Fibroblast of villous mesenchyme (primary cell): ENCODE data around the gene DUSP11. TPM values are rescaled to one million over a fixed set of nuclear protein-coding genes. Genes with fewer than 3 reads are reported as not detected.

Experiments used
- DNase-seq: peaks from one replicate; pipeline ENCODE4 v3.0.0-alpha.2; 2010; ENCODE audit warnings: low read depth
- H3K4me3 ChIP-seq: 2 replicates; pipeline ENCODE4 v1.5.1; 2011; ENCODE audit warnings: low read depth, mild to moderate bottlenecking, low read length
- CTCF ChIP-seq: IDR thresholded peaks from 2 replicates; pipeline ENCODE4 v1.5.1; 2012; ENCODE audit warnings: low read depth, mild to moderate bottlenecking, low read length; ENCODE audit not compliant: insufficient read depth
- total RNA-seq: library from RNA; depleted of rRNA; stranded (reverse); fragments of >200 nt; gene quantifications from 2 replicates; pipeline ENCODE4 v1.2.3, GENCODE V29; 2012

DUSP11 gene
- 31.2 and 38.4 TPM in 2 replicates for total RNA-seq

- DNase-seq, result peak; percentile 94
- peak; percentile 96 for TF ChIP-seq CTCF
- H3K4me3 ChIP-seq, result peak within 1 kb of the TSS; percentile 100
Observed at GRCh38 chr2:73779467-73780236, at the start of gene DUSP11. Gene DUSP11 (minus strand): TSS chr2:73780103. CDS start chr2:73779974, 129 bp downstream.

- peak; percentile 97 for DNase-seq
- TF ChIP-seq CTCF, result no peak
- peak within 1 kb of the TSS; percentile 95 for H3K4me3 ChIP-seq
Observed at GRCh38 chr2:73828818-73829570, 49.1 kb upstream of the DUSP11 start, which contains the start of gene STAMBP. Gene STAMBP (plus strand): TSS chr2:73828961. CDS start chr2:73830857, 1,896 bp downstream.

- DNase-seq, result no peak
- H3K4me3 ChIP-seq, result peak overlapping the region; percentile 95
Observed at GRCh38 chr2:73828389-73828817, 48.5 kb upstream of the DUSP11 start.

GRCh38 chr2:73827660-73828388 lies 47.9 kb upstream of the DUSP11 start:
- H3K4me3 ChIP-seq, result peak overlapping the region; percentile 95
- no peak for TF ChIP-seq CTCF

More at GRCh38 chr2:73828389-73828817, 48.5 kb upstream of the DUSP11 start:
- TF ChIP-seq CTCF, result no peak

GRCh38 chr2:73827018-73827417 lies 47.1 kb upstream of the DUSP11 start:
- no peak overlapping the region for H3K4me3 ChIP-seq
- peak; percentile 55 for TF ChIP-seq CTCF
- DNase-seq, result peak; percentile 56

More at GRCh38 chr2:73827660-73828388, 47.9 kb upstream of the DUSP11 start:
- no peak for DNase-seq

- TF ChIP-seq CTCF, result no peak
- DNase-seq, result no peak
- no peak overlapping the region for H3K4me3 ChIP-seq
Observed at GRCh38 chr2:73825408-73825807, 45.5 kb upstream of the DUSP11 start.
